ENCODE data around the gene DAB1.

DAB1 gene

DNA sequence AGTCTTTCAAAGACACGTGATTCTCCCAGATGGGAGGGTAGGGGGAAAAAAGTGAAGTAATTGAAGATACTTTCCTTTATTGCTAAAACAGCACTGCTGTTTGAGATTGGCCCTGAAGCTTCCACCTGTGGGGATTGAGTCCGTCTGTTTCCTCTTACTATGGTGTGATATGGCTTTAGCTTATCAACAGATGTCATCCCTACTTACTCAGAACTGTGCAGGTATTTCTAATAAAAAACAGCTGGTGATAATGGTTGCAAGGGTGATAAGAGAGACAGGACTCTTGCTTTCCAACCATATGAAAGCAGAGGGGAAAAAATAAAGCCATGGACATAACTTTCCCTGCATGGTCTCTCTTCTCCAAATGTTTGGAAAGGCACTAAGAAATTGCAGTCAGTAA lies 416.4 kb downstream of the DAB1 start:
- no peak for DNase-seq

GRCh38 chr1:57003398-57004139 lies 420.3 kb downstream of the DAB1 start:
- DNase-seq, result no peak

GRCh38 chr1:56995414-56996100 lies 428.3 kb downstream of the DAB1 start:
- DNase-seq, result no peak

DNA sequence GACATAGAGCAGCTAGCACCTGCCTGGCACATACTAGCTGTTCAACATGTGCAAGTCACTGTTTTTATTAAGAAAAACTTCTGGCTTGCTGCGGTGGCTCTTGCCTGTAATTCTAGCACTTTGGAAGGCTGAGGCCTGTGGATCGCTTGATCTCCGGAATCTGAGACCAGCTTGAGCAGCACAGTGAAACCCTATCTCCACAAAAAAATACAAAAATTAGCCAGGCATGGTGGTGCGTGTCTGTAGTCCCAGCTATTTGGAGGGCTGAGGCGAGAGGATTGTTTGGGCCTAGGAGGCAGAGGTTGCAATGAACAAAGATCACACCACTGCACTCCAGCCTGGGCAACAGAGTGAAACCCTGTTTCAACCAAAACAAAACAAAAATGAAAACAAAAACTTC lies 430.4 kb downstream of the DAB1 start:
- no peak for DNase-seq

GRCh38 chr1:56992318-56993125 lies 431.3 kb downstream of the DAB1 start:
- no peak for DNase-seq

DNA sequence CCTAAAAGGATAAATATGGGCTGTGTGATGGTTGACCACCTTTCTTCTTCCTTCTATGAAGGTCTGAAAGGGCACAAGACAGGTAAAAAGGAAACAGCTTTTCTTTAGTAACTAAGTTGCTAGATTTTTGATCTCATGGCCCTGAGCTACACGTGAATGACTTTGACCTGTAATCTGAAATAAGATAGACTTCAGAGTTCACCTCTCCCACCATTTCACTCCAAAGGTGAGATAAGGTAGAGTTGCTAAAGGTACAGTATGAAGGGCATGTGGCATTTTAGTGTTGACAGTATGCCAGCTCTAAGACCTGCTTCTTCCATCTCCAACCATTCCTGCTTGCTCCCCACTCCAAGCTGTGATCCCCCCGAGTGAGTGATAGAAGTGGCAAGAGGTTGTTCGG lies 432.3 kb downstream of the DAB1 start:
- no peak for DNase-seq

- DNase-seq, result no peak
Measured at GRCh38 chr1:56986397-56986796, 437.5 kb downstream of the DAB1 start.

- no peak for DNase-seq
Measured at GRCh38 chr1:56985857-56986256, 438.0 kb downstream of the DAB1 start.

DNA sequence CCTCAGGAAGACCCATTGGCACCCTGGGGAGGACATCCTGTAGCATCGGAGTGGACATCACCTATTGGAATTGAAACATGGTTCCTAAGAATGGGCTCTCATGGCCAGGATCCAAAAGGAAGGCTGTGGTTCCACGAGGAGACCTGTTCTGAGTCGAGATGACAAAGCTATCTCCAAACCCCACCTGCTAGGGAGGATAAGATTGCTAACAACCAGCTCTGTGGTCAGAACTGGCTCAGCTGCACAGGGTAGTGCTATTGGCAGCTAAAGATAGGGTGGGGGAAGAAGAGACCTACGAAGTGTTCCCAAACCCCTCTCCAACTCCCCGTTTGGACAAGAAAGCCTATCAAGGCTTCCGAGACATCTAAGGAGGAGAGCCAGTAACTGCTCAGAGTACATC lies 440.4 kb downstream of the DAB1 start:
- DNase-seq, result no peak

DNA sequence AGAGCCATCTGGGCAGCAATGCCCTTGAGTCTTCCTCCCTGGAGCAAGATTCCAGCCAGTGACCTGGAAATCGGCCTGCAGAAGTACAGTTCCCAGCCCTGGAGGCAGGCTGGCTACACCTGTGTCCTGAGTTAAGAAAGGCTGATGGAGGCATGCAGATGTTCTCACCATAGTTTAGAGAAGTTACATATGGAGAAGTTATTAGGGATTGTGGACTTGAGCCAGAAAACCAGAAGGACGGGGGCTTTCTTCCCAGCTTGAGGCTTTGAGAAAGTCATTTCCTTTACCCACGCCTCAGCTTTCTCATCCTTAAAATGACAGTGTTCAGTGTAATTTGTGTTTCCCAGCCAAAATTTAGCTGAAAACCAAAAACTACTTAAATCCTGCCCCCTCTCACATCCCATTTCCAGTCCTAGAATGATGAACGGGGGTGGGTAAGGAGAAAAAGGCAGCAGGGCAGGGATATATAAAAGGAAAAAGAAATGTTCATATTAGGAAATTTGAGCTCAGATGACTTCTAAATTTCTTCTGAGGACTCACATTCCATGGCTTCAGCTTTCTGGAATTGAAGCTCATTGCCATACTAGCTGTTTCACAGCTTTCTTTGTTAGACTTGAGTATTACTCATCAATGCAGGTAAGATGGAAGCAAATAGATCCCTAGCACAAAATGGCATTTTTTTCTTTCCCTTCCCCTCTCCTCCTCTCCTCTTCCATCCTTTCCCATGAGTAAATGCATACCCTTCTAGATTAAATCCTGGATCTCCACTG lies 443.7 kb downstream of the DAB1 start:
- no peak for DNase-seq

- no peak for DNase-seq
Measured at GRCh38 chr1:56978819-56979218, 445.0 kb downstream of the DAB1 start.

DNA sequence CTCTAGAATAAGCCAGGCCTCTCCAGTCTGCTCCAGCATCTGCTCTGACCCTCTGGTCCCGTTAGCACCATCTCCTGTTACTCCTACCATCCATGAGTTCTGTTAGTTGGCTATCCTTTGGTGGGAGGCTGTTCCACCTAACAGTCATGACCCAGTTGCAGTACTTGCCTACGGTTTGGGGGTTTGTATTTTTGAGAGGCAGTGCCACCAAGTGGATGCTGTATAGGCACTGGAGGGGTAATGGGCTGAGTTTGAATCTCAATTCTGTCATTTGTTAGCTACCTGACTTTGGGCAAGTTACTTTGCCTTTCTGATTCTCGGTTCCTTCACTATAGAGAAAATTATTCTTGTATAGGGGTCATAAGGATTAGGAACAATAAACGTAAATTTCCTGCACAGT lies 445.9 kb downstream of the DAB1 start:
- DNase-seq, result no peak

GRCh38 chr1:56975446-56975845 lies 448.4 kb downstream of the DAB1 start:
- no peak for DNase-seq

DNA sequence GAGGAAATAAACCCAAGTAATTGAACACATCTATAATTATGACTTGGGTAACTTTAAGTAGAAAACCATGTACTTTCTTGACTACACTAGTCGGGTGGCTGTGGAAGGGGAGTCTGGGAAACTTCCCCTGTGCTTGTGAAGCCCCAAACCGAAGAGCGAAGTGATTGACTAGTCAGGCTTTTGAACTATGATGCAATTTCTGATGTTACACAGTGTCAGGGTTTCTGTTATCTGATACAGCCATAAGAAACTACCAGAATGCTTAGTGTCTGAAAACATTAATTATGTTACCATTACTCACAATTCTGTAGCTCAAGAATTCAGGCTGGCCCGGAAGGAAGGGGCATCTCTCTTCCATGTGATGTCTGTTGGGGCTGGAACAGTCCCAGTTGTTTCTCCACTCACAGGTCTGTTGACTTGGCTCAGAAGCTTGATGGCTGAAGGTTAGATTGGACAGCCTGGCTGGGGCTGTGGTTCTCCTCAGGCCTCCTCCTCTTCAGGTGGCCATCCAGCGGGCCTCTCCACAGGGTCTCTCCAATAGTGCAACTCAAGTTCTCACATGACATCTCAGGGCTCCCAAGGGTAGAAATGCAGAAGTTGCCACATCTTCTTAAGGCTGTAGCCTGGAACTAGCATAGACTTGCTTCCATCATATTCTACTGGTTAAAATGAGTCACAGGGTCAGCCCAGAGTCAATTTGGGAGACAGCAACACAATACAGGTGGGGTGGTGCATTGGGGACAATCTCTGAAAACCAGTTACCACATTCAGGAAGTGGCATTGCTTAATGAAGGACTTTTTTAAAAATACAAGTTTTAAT lies 449.7 kb downstream of the DAB1 start:
- no peak for DNase-seq

DNA sequence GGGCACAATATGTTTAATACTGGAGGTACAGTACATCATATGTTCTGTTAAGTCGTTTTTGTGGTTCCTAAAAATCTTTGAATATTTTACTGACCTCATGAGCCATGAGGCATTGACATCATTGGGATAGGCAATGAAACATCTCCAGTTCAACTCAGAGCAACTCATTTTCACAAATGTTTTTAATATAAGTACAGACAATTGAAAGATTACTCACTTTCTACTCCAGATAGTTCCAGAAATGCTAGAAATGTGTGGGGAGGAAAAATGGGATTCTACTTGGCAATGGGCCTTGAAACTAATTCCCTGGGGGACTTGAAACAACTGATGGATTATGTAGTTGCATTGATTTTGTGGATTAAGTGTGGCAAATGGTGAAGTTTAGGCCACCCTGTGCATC lies 450.9 kb downstream of the DAB1 start:
- no peak for DNase-seq

- no peak for DNase-seq
Measured at GRCh38 chr1:56970280-56970679, 453.6 kb downstream of the DAB1 start.

DNA sequence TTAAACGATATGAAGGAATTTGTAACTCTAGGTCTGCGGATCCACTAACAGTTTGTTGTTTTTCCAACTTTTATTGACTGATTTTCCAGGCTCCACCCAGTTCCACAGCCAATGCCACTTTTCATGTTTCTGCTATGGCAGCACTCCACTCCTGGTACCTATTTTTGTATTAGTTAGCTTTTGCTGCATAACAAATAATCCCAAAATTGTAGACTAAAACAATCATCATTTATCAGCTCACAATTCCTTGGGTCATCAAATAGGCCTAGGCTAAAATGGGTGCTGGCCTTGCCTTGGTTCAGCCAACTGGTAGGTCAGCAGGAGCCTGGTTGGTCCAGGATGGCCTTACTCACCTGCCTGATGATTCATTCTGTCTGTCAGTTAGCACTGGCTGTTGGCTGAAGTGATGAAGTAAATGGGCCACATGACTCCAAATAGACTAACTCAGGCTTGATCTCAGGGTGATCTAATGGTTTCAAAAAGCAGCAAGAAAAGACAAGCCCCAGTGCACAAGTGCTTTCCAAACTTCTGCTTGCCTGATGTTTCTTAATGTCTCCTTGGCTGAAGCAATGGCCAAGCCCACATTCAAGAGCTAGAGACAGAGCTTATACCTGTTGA lies 454.9 kb downstream of the DAB1 start:
- DNase-seq, result no peak

DNA sequence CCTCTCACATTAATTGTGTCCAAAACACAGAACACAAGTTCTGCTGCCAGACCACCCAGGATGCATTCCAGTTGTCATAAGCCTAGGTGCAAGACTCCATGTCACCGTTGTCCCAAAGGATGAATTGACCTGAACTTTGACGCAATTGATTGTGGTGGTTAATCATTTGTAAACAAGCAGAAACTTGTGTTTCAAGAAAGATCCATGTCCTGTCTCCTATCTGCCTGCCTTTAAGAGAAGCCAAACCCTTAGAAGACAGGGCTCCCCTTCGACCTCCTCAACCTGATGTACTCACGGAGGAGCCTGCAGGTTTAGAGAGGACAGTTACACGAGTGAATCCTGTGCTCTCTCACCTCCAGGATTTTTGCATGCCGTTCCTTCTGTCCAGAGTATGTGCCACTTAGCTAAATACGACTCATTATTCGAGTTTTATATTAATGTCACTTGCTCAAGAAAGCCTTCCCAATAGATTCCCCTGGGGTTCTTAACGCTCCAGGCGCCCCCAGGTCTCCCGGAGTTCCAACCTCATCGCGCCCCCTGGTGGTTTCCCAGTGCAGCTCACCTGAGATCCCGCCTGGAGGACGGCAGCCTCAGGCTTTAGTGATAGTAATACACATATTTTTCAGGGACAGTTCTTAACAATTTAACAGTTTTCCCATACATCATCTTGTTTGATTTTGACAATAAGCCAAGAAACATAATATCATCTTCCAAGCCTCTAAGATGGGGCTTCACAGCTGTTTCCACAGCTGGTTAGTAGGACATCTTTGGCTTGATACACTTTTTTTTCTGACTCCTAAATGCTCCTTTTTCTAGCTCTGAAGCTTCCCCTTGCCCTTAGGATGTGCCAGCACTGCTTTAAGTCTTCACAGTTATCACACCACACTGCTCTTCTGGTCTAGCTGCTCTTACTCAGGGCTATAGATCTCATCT lies 455.7 kb downstream of the DAB1 start:
- peak in 1 of 2 experiments; percentile 13 for DNase-seq

DNA sequence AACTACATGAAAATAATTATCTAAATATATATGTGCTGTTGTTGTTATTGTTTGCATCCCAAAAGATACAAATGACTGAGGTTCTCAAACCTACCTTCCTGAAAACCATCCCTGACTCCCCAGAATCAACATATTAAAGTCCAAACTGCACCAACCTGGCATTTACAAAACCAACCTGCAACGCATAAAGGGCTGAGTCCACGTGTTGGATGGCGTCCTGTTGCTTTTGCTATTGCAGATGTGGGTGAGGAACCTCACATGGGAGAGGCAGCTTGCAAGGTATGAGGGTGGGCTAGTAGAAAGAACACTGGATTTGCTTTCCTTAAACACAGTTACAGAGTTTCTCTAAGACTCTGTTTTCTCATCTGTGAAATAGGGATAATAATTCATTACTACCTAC lies 456.5 kb downstream of the DAB1 start:
- DNase-seq, result no peak

DNA sequence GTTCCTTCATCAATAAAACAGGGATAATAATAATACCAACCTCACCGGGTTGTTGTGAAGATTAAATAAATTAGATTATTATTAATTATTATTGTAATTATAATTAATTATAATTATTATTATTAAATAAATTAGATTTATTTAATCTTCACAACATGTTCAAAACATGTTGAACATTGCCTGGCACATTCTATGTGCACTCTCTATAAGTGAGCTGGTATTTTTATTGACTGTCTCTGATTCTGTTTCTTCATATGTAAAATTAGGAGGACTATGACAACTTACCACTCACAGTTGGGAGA lies 457.2 kb downstream of the DAB1 start:
- DNase-seq, result no peak
